Fibroblast of lung (primary cell): ENCODE data around the gene C19orf67. TPM values are rescaled to one million over a fixed set of nuclear protein-coding genes. Genes with fewer than 3 reads are reported as not detected.
A peak's percentile ranks its signal among the peaks of the same experiment; 100 is the strongest.

Source experiments
- DNase-seq, 2 donors: peaks; one replicate each; pipeline versions ENCODE4 v3.0.0 to v3.0.0-alpha.2; 2010; ENCODE audit warnings: low read depth in 2 of 2
- H2AFZ ChIP-seq: 2 replicates; pipeline ENCODE4 v1.5.1; 2012; ENCODE audit warnings: low read length, control low read depth, inconsistent platforms
- H3K27ac ChIP-seq: 2 replicates; pipeline ENCODE4 v1.5.1; 2011; ENCODE audit warnings: low read length, control low read depth; ENCODE audit not compliant: insufficient read depth
- H3K27me3 ChIP-seq: 2 replicates; pipeline ENCODE4 v1.5.1; 2011; ENCODE audit warnings: mild to moderate bottlenecking, low read length; ENCODE audit not compliant: control insufficient read depth, insufficient read depth
- H3K36me3 ChIP-seq: 2 replicates; pipeline ENCODE4 v1.5.1; 2011; ENCODE audit warnings: low read length; ENCODE audit not compliant: control insufficient read depth, insufficient read depth
- H3K4me1 ChIP-seq: 2 replicates; pipeline ENCODE4 v1.5.1; 2011; ENCODE audit warnings: low read length; ENCODE audit not compliant: control insufficient read depth, insufficient read depth; ENCODE audit errors: extremely low read depth
- H3K4me2 ChIP-seq: 2 replicates; pipeline ENCODE4 v1.5.1; 2011; ENCODE audit warnings: low read length, control low read depth; ENCODE audit not compliant: insufficient read depth; ENCODE audit errors: extremely low read depth
- H3K4me3 ChIP-seq, 4 experiments: fragments of 200-600 bp in 1 of 4; sonication (generic) in 1 of 4; replicated peaks in 1 of 4; 2 replicates each; pipeline ENCODE4 v1.5.1; 2011 to 2016; ENCODE audit warnings: low read length in 4 of 4, low read depth in 3 of 4, mild to moderate bottlenecking in 3 of 4, control low read depth in 2 of 4, inconsistent platforms in 1 of 4, mixed read lengths in 1 of 4; ENCODE audit not compliant: insufficient read depth in 1 of 4; ENCODE audit errors: control extremely low read depth in 1 of 4
- H3K79me2 ChIP-seq: 2 replicates; pipeline ENCODE4 v1.5.1; 2012; ENCODE audit warnings: mild to moderate bottlenecking, low read length, inconsistent platforms; ENCODE audit not compliant: control insufficient read depth, insufficient read depth
- H3K9ac ChIP-seq: 2 replicates; pipeline ENCODE4 v1.5.1; 2011; ENCODE audit warnings: mild to moderate bottlenecking, low read length, control low read depth; ENCODE audit not compliant: insufficient read depth
- H3K9me3 ChIP-seq: 2 replicates; pipeline ENCODE4 v1.5.1; 2012; ENCODE audit warnings: low read depth, low read length; ENCODE audit not compliant: control insufficient read depth, insufficient read depth
- H4K20me1 ChIP-seq: 2 replicates; pipeline ENCODE4 v1.5.1; 2011; ENCODE audit warnings: low read length; ENCODE audit not compliant: control insufficient read depth, insufficient read depth; ENCODE audit errors: extremely low read depth
- CTCF ChIP-seq, 2 donors: IDR thresholded peaks in 1 of 2; conservative IDR thresholded peaks in 1 of 2; 1 replicate in 1 of 2; 2 replicates in 1 of 2; pipeline ENCODE4 v1.5.1; 2011 to 2012; ENCODE audit warnings: low read length in 2 of 2, control low read depth in 1 of 2, inconsistent platforms in 1 of 2, low read depth in 1 of 2, mild to moderate bottlenecking in 1 of 2
- EZH2 ChIP-seq: IDR thresholded peaks from 2 replicates; pipeline ENCODE4 v1.5.1; 2012; ENCODE audit warnings: low read length, control low read depth, mild to moderate bottlenecking; ENCODE audit errors: missing control alignments
- polyA plus RNA-seq, 2 donors: library from polyadenylated mRNA; depleted of rRNA in 1 of 2; stranded (reverse) in 1 of 2; unstranded in 1 of 2; fragments of >200 nt; gene quantifications; 2 replicates each; pipeline ENCODE4 v1.2.1, GENCODE V29; 2011 to 2012; ENCODE audit warnings: missing spikeins in 1 of 2
- total RNA-seq: library from RNA; depleted of rRNA; stranded (reverse); fragments of >200 nt; gene quantifications from 2 replicates; pipeline ENCODE4 v1.2.1, GENCODE V29; 2014

Gene C19orf67
- total and polyA plus RNA-seq, 2 donors (not counting 1 experiment from before 2014, with no cell fraction given): not detected

DNA sequence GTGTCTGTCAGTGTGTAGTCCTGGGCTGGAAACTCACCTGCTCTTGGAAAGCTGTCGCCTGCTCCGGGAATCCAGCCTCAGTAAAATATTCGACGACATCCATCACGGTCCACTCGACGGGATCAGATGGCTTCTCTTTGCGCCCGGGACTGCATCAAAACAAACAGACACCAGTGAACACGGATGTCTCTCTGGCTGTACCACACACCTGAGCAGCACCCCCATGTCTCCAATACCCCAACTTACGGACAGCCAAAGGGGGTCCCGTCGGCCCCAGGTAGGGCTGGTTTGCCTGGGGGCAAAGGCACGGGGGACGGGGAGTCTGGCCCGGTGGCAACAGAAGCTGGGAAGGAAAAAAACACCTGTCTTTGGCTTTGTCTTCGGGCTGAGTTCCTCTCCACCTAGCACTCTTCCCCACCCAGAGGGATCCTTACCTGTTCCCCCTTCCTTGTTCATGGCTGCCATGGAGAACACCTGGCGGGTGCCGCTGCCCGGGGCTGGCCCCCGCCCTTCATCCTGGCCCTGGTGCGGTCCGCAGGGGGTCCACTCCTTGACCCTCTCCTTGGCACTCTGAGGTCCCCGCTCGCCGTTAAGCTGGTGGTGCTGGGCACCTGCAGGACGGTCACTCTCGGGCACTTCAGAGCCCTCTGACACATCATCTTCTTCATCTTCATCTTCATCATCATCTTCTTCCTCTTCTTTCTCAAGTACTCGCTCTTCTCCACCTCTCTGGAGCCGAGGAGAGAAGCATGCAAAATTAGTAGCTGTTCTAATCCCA, 3.2 kb upstream of the C19orf67 start:
- Histone ChIP-seq H3K9me3 (no peaks in the 10 kb centered on the region), H4K20me1 (no peaks in the 10 kb centered on the region), H3K36me3 (peaks cover 11% of the 10 kb centered on the region), H3K4me3 (peak overlapping the region; percentile 35 to 61 (median 52)), H3K27ac (no peak overlapping the region), H3K4me1 (peaks cover 2% of the 10 kb centered on the region), H2AFZ (no peak overlapping the region), H3K27me3 (no peaks in the 10 kb centered on the region), H3K4me2 (peak overlapping the region; percentile 82), H3K9ac (peak overlapping the region; percentile 2), H3K79me2 (no peaks in the 10 kb centered on the region)
- TF ChIP-seq EZH2: no peak
- TF ChIP-seq CTCF (conservative IDR thresholded peaks at IDR 0.05 in 1 of 2, IDR thresholded peaks at IDR 0.05 in 1 of 2; ENCODE audit: low read depth in 1 of 2, low read length in 2 of 2): no peak
- no peak for DNase-seq

DNA sequence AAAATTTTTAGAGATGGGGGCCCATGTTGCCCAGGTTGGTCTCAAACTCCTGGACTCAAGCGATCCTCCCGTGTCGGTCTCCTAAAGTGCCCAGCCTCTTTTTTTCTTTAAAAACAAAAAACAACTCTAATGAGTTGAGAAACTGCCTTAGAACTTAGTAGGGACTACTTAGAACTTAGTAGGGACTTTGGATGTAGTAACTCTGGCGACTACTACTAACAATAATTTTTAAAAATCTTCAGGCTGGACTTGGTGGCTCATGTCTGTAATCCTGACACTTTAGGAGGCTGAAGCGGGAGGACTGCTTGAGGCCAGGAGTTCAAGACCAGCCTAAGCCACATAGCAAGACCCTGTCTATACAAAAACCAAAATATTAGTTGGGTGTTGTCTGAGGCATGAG, 515 bp upstream of the C19orf67 start:
- no peaks in the 10 kb centered on the region for H3K27me3 ChIP-seq
- no peaks in the 10 kb centered on the region for H3K4me1 ChIP-seq
- no peak overlapping the region for H2AFZ ChIP-seq
- no peak overlapping the region for H3K4me3 ChIP-seq
- no peaks in the 10 kb centered on the region for H3K79me2 ChIP-seq
- no peak for TF ChIP-seq EZH2
- TF ChIP-seq CTCF (conservative IDR thresholded peaks at IDR 0.05 in 1 of 2, IDR thresholded peaks at IDR 0.05 in 1 of 2; ENCODE audit: low read depth in 1 of 2, low read length in 2 of 2): no peak
- no peaks in the 10 kb centered on the region for H3K9me3 ChIP-seq
- H3K9ac ChIP-seq: no peak overlapping the region
- no peak overlapping the region for H3K27ac ChIP-seq
- H3K4me2 ChIP-seq: no peak overlapping the region
- H3K36me3 ChIP-seq: peaks cover 9% of the 10 kb centered on the region
- no peak for DNase-seq
- no peaks in the 10 kb centered on the region for H4K20me1 ChIP-seq

DNA sequence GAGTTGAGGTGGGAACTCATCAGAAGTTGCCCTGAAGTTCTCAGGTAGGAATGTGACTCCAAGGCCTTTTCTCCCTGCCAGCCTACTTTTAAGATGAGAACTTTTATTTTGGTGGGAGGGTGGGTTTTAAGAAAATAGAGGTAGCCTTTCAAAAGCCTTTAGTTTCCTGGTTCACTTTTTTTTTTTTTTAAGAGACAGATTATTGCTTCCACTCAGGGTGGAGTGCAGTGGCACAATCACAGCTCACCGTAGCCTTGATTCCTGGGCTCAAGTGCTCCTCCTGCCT, 3.0 kb downstream of the C19orf67 start:
- no peaks in the 10 kb centered on the region for H3K4me1 ChIP-seq
- H3K27ac ChIP-seq: no peak overlapping the region
- H3K4me3 ChIP-seq: peak overlapping the region in 2 of 4 experiments; percentile 65 to 86
- H3K79me2 ChIP-seq: no peaks in the 10 kb centered on the region
- H4K20me1 ChIP-seq: no peaks in the 10 kb centered on the region
- H3K9ac ChIP-seq: no peak overlapping the region
- H3K9me3 ChIP-seq: no peaks in the 10 kb centered on the region
- no peaks in the 10 kb centered on the region for H3K36me3 ChIP-seq
- no peak overlapping the region for H3K4me2 ChIP-seq
- no peak for DNase-seq
- H2AFZ ChIP-seq: no peak overlapping the region
- TF ChIP-seq CTCF (conservative IDR thresholded peaks at IDR 0.05 in 1 of 2, IDR thresholded peaks at IDR 0.05 in 1 of 2; ENCODE audit: low read depth in 1 of 2, low read length in 2 of 2) (no peak), EZH2 (no peak)
- H3K27me3 ChIP-seq: no peaks in the 10 kb centered on the region
